GM12872 (cell line): ENCODE results near the gene MMS22L.

Experiments used
- CTCF ChIP-seq: IDR thresholded peaks from 3 replicates; pipeline ENCODE4 v1.5.1; 2011; ENCODE audit warnings: low read depth, mild to moderate bottlenecking, low read length, moderate library complexity; ENCODE audit not compliant: insufficient read depth

MMS22L gene

GRCh38 chr6:97304701-97305100 lies 21.7 kb upstream of the MMS22L start:
- no peak for TF ChIP-seq CTCF

DNA sequence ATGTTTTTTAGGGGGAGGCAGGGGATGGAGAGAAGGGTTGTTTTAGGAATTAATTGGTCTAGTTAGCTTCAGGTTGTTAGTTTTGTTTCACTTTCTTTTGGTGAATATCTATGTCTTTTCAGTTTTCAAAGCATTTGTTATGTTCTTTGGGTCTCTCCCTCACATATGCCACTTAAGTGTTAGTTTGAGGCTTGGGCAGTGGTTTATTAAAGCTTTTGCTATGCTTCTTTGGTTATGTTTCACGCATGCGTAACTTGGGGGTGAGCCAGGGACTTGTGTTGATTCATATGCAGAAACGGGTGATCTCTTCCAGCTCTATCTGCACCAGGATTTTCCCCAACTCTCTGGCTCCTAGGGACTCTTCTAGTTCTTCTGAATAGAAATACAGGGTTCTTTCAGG lies 11.4 kb upstream of the MMS22L start:
- no peak for TF ChIP-seq CTCF

GRCh38 chr6:97293198-97293696 lies 10.2 kb upstream of the MMS22L start:
- TF ChIP-seq CTCF, result no peak

DNA sequence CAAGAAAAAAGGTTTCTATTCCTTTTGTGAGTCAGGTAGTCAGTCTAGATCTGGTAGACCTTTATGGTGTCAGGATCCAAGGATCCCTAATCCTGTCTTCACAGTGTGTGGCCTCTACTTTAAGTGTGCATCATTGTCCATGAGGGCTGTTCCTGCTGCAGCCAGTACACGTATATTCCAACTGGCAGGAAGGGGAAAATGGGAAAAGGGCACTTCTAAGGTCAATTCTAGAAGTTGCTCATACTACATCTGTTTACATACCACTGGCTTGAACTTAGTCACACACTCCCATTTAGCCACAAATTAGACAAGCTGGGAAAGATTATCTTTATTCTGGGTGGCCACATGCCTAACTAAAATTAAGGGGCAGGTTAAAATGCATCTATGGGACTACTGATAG lies 9.7 kb upstream of the MMS22L start:
- no peak for TF ChIP-seq CTCF

DNA sequence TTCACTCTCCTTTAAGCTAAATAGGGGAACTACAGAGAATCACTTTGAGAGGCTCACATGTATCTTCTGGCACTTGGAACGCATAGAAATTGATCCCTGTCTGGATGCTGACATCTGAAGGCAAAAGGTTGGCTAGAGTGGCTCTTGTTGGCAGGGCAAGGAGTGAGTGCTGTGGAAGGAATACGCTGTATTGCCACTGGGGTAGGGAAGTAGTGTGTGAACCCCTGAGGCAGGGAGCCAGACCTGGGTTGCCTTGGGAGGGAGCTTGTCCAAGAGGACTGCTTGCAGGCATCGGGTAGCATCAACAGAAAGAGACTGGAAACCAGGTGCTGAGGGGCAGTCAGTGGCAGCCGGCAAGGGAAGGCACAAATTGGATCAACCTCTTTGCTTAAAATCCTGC lies 8.9 kb upstream of the MMS22L start:
- TF ChIP-seq CTCF, result no peak

DNA sequence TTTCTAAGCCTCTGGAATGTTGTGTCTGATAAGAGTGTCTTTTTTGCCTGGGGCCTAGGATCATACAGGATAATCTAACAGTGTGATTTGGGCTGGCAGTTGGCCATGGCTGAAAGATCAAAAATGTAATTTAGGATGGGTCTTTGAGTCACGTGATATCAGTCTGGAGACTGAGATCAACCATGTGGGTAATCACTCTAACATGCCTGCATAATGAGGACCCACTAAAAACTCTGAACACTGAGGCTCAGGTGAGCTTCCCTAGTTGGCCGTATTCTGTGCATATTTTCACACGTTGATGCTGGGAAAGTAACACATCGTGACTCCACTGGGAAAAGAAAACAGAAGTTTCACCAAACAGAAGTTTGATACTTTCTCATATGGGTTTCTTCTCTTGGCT lies 6.3 kb upstream of the MMS22L start:
- TF ChIP-seq CTCF, result no peak

- TF ChIP-seq CTCF, result no peak
Observed at GRCh38 chr6:97288188-97288587, 5.2 kb upstream of the MMS22L start.
